ENCODE data around the gene XAB2.
"Not testable (repeated sequence)": the region's sequence is repeated elsewhere in the genome, so short reads cannot be mapped to it uniquely, and the experiment has no call there.

Gene XAB2

DNA sequence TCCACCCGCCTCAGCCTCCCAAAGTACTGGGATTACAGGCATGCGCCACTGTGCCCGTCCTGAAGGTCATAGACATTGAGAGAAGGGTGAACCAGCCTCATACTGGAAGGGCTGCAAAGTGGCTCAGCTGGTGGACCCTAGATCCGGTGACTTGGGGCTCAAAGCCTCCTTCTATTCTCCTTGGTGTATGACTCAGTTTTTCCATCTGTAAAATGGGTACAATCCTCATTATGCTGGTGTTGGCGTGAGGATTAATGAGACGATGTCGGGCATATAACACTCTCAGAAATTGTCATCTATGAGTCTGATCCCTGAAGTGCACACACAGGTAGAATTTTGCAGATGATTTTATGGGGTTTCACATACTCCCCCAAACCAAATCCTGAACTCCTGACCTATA, 39.5 kb downstream of the XAB2 start:
- no peak for DNase-seq (ENCODE audit: extremely low read depth, low read depth)
- TF ChIP-seq CTCF (IDR thresholded peaks at IDR 0.05; ENCODE audit: low read depth, low read length) = no peak

GRCh38 chr19:7582446-7582845, 46.9 kb downstream of the XAB2 start:
- no peak for DNase-seq (ENCODE audit: extremely low read depth, low read depth)
- TF ChIP-seq CTCF (IDR thresholded peaks at IDR 0.05; ENCODE audit: low read depth, low read length) = no peak

GRCh38 chr19:7579182-7579581, 50.2 kb downstream of the XAB2 start:
- no peak for TF ChIP-seq CTCF (IDR thresholded peaks at IDR 0.05; ENCODE audit: low read depth, low read length)
- DNase-seq (ENCODE audit: extremely low read depth, low read depth) = no peak

- no peak for TF ChIP-seq CTCF (IDR thresholded peaks at IDR 0.05; ENCODE audit: low read depth, low read length)
- DNase-seq (ENCODE audit: extremely low read depth, low read depth) = no peak
These were observed 51.2 kb downstream of the XAB2 start for GRCh38 chr19:7578127-7578526.

GRCh38 chr19:7577422-7577821, 51.9 kb downstream of the XAB2 start:
- not testable (repeated sequence) for DNase-seq (ENCODE audit: extremely low read depth, low read depth)

DNA sequence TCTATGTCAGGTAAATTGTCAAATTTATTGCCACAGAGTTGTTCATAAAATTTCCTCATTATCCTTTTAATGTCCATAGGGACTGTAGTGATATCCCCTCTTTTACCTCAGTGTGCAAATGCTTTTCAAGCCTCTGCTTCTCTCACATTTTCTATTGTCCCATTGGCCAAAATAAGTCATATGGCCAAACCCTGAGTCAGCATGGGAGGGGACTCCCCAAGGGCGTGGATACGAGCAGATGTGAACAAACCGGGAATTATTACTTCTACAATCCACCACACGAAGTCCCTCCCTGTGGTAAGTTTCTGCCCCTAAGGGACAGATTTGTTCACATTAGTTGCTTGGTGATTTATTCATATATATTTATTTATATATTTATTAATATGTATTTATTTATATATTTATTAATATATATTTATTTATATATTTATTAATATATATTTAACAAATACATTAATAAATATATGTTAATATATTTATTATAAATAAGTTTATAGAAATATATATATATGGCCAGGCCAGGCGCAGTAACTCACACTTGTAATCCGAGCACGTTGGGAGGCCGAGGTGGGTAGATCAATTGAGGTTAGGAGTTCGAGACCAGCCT, 53.8 kb downstream of the XAB2 start:
- no peak for DNase-seq (ENCODE audit: extremely low read depth, low read depth)
- TF ChIP-seq CTCF (IDR thresholded peaks at IDR 0.05; ENCODE audit: low read depth, low read length) = no peak

DNA sequence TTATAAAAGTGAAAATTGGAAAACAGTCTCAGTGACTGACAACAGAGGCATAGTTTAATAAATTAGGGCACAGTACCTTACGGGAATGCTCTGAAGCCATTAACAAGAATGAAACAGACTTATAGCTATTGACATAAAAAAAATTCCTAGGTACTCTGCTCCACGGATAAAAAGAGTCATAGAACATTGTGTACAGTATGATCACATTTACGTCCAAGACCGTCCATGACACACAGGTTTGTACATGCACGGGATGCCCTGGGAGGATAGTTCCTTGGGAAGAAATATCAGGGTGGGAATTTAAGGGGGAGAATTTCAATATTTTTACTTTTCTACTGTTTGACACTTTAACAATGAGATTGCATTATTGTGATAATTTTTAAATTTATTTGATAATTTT, 58.6 kb downstream of the XAB2 start:
- no peak for DNase-seq (ENCODE audit: extremely low read depth, low read depth)
- TF ChIP-seq CTCF (IDR thresholded peaks at IDR 0.05; ENCODE audit: low read depth, low read length) = no peak
